T-helper 1 cell treated with Interleukin-12 subunit alpha and Interleukin-12 subunit beta and Interleukin-4 antibody, amounts not matched to agents 30 ng/mL and 1 ng/mL, for 36 hours (primary cell): ENCODE data around the gene NEDD9. TPM values are rescaled to one million over a fixed set of nuclear protein-coding genes. Genes with fewer than 3 reads are reported as not detected.

Source experiments
- intact Hi-C: fragments of 100-400 bp; cut with micrococcal nuclease; formaldehyde crosslinking; loops from one replicate; pipeline ENCODE4 v1.15.1; 2024
- total RNA-seq: library from RNA; stranded (reverse); gene quantifications from 2 replicates; pipeline ENCODE4 v1.2.3, GENCODE V29; 2022

NEDD9 gene
- 64.0 and 71.1 TPM in 2 replicates for total RNA-seq

GRCh38 chr6:11232193-11232769, at the start of gene NEDD9:
Gene NEDD9 (minus strand): TSS chr6:11232668. CDS start chr6:11232515, 153 bp downstream.
- intact Hi-C loops, result loop anchor here (1.0 to 10.0 kb wide), 20 partner anchors 8 to 883 kb away; partner anchors contain the start of genes HIVEP1, MAK, SMIM13 and TMEM170B

GRCh38 chr6:11282245-11282644, 49.8 kb upstream of the NEDD9 start:
- intact Hi-C loops, result no loop called here

DNA sequence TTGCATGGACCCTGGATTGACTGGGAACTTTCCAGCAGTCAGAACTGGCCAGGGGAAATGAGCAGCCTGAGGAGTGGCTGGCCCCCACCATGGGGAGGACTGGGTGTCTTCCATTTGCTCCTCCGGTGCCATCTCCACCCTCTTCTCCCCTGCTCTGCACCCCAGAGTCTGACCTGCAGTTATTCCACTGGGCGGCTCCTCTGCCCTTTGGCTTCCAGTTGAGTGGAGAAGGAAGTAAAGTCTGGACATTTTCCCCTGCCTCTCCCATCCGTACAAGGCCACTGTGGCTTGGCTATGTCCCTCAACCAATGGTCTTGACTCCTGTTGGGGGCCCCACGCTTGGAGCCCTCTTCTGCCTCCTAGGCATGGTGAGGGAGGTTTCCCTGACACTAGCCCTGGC, 47.9 kb upstream of the NEDD9 start:
- intact Hi-C loops, result no loop called here

DNA sequence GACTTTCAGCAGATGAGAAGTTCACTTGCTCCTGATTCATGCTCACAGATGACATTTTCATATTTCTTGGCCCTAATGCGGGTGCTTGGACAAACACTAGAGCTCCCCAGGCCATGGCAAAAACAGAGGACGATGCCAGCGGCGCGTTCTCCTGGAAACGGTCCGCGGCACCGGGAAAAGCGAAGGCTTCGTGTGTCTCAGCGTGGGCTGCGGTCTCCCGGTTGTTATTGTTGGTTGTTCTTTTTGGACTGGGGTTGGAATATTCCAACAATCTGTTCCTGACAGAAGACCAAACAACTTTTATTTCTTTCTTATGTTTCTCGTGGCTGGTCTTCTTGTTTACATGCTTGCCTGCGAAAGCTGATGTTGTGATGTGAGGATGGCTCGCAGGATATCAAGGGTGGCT, 46.8 kb upstream of the NEDD9 start:
- intact Hi-C loops, result loop anchor here (5.0 kb wide), 3 partner anchors 43 to 88 kb away; no protein-coding TSS in a partner anchor

- intact Hi-C loops, result loop anchor here (5.0 kb wide), 3 partner anchors 44 to 89 kb away; no protein-coding TSS in a partner anchor
These were observed 45.7 kb upstream of the NEDD9 start for GRCh38 chr6:11278207-11278559.

DNA sequence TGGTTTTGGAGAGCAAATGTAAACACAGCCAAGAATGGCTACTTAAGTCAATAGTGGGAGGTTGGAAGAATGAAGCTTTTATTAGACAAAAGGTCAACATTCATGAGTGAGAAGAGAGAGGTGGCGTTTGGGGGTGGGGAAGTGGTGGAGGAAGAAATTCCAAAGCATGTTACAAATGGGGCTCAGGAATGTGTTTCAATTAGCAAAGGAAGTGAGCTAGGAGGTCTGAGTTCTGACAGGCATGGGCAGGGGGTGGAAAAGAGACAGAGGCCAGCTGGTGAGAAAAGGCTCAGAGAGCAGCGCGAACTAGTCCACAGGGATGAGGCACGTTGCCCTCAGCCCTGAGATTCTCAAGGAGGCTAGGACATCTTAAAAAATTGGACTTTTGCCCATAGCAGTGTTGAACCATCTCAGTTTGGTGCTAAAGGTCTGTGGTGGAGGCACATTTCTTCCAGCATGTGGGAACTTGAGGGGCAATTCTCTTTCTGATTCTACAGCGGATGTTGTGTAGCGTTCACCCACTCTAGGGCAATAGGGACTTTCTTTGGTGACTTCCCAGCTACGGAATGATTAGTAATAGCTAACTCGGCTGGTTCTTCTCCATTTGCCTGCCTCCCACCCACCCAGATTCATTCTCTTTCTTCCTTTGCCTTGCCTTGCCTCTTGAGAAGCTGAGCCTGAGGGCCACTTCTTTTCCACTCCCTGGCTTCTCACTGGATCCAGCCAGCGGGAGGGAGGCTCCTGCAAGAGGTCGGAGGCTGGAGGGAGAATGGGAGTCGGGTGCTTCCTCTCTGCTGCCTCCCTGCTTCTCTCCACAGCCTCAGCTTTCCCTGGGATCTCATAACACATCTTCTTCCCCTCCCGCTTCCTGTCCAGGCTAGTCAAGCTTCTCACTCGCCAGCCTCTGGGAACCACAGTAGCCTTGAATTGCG, 45.1 kb upstream of the NEDD9 start:
- intact Hi-C loops, result loop anchor here (5.0 kb wide), 3 partner anchors 45 to 90 kb away; no protein-coding TSS in a partner anchor

DNA sequence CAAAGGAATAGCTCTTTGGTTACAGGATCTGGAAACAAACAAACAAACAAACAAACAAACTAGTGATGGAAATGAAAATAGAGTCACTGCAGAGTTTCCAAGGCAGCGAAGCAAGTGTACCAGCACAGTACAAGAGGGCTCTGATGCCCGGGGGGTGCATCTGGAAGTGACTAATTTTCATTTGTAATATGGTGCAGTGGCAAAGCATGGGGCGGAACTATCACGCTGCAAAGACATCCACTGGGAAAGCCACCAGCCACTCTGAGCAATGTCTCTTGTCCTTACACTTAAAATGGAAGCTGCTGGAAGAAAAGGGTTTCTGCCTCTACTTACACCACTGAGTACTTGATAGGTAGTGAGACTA, 44.4 kb upstream of the NEDD9 start:
- intact Hi-C loops, result loop anchor here (5.0 kb wide), 3 partner anchors 45 to 90 kb away; no protein-coding TSS in a partner anchor

- intact Hi-C loops, result loop anchor here (5.0 kb wide), 3 partner anchors 46 to 91 kb away; no protein-coding TSS in a partner anchor
These were observed 43.8 kb upstream of the NEDD9 start for GRCh38 chr6:11276228-11276627.

GRCh38 chr6:11275598-11275997, 43.1 kb upstream of the NEDD9 start:
- intact Hi-C loops, result loop anchor here (1.0 to 5.0 kb wide), 6 partner anchors 17 to 136 kb away; partner anchors contain the start of gene NEDD9

DNA sequence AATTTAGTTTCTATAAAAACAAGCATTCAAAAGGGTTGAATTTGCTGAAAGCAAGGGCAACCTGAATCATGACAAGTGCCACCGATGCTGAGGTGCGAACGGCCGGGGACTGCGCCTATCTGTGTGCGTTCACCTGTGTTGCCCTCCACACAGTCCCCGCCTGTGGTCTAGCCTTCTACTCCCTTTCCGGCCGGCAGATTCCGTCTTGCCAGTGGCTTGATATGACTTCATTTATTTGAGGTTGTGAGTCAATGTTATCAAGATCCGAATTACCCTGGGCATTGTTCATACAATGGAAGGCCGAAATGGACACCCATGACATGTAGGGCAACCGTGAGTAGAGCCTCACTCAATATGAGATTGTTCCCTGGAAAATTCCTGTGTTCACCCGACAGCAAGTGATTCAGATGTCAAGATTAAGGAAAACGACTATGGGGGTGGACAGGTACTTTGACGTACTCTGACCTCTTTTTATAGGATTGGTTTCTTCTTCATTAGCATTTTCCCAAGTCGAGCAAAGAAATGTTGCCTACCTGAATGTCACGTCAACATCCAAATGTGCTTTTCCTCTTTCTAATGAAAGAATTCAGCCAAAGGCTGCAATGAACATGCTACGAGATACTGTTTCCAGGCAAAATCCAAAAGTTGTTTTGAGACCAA, 41.1 kb upstream of the NEDD9 start:
- intact Hi-C loops, result loop anchor here (2.0 kb wide), 1 partner anchor 15 kb away; no protein-coding TSS in a partner anchor

GRCh38 chr6:11272491-11273192, 40.2 kb upstream of the NEDD9 start:
- intact Hi-C loops, result no loop called here

DNA sequence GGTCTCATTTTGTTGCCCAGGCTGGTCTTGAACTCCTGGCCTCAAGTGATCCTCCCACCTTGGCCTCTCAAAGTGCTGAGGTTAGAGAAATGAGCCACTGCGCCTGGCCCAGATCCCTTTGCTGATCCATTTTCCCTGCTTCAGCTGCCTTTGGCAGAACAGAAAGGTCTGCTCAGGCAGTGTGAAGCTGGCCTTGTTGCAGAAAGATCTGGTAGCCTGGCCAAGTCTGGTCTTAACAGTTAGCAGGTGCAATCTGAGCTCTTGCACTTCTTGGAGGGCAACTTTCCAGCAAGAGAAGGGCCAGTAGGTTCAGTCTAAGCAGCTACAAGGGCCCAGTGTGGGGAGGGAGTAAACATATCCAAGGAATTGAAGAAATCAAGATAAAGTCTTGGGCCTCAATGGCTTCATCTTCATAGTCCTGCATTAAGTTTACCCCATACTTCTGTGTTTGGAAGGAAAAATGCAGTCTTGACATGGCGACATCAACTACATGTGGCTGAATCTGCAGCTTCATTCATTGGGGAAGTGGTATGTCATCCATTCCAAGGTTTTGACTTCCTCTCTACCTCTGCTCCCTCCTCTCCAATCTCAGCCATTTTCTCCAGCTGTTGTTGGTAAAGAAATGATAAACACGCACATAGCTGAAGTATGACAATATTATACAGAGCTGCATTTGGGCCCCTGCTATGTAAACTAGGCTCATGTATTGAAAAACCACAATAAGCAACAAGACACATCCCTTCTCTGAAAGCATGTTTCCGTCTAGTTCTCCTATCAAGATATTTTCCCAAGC, 39.0 kb upstream of the NEDD9 start:
- intact Hi-C loops, result no loop called here

DNA sequence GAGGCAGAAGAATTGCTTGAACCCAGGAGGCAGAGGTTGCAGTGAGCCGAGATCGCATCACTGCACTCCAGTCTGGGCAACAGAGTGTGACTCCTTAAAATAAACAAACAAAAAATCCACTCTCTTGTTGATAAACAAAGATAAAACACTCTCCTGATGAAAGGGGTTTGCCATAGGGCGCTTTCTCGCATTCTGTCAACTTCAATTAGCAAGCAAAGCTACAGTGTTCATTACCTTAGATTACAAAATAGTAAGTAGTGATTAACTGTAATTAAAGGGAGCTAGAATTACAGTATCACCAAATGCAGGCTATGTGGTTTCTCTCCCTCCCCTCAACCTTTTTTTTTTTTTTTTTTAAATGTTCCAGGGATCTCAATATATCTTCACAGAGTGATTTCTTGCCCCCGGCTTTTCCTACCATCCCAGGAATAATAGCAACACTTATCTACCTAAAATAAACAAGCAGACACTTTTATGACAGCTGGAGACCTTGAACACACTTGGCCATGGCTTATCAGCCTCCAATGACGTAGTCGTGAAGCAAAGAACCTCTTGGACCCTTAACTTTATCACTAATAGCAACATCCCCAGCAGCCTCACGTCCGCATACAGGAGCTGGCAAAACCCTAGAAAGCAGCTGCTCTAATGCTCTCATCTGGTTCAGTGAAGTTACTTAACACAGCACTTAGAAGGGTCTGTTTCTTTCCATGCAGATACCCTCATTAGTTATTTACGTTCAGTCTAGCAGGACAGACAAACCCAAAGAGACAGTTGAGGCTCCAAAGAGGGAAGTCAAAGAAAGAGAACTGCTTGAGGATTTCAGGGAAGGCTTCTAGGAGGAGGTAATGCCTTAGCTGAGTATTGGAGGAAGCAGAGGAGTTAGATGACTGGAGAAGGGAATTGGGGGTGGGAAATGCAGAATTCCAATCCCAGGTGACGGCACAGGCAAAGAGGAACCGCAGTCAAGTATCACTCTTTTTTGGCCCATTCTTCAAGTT, 37.9 kb upstream of the NEDD9 start:
- intact Hi-C loops, result no loop called here

GRCh38 chr6:11268978-11269377, 36.5 kb upstream of the NEDD9 start:
- intact Hi-C loops, result no loop called here

GRCh38 chr6:11266926-11267325, 34.5 kb upstream of the NEDD9 start:
- intact Hi-C loops, result no loop called here

- intact Hi-C loops, result no loop called here
These were observed 33.5 kb upstream of the NEDD9 start for GRCh38 chr6:11265932-11266331.

GRCh38 chr6:11264100-11264499, 31.6 kb upstream of the NEDD9 start:
- intact Hi-C loops, result no loop called here

- intact Hi-C loops, result no loop called here
These were observed 30.9 kb upstream of the NEDD9 start for GRCh38 chr6:11263291-11263775.

DNA sequence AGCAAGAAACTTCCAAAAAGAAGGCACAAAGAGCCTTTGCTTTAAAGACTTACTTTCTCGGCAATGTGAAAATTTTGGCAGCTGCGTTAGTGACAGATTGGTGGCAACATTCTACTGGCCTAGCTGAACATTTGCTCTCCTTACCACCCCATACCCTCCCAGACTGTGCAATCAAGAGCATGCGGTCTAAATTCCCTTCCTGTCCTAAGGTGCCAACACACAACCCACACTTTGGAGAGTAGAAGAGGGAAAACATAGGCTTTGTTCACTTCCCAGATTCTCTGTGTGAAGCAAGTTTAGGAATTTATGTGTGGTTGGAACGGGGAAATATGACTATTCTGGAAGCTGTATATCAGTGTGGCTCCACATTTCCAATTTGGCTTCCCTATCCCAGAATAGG, 29.8 kb upstream of the NEDD9 start:
- intact Hi-C loops, result no loop called here
